GM23338 (cell line): ENCODE measurements around the gene BTBD18. TPM values are rescaled to one million over a fixed set of nuclear protein-coding genes. Genes with fewer than 3 reads are reported as not detected.

Source experiments
- ATAC-seq: fragments of 200-7000 bp; cut with Tn5 transposase; 3 replicates; pipeline ENCODE4 v1.9.1; 2020
- DNase-seq: peaks from one replicate; pipeline ENCODE4 v3.0.0-alpha.2; 2015; ENCODE audit warnings: low spot score
- H2AFZ ChIP-seq: fragments of 200-600 bp; sonication (generic); 2 replicates; pipeline ENCODE4 v1.8.0; 2016; ENCODE audit warnings: antibody characterized with exemption, mild to moderate bottlenecking, moderate library complexity
- H3F3A ChIP-seq: fragments of 200-600 bp; sonication (generic); replicated peaks from 2 replicates; pipeline ENCODE4 v1.8.0; 2017; ENCODE audit warnings: antibody characterized with exemption, mixed run types, low read depth
- H3K27ac ChIP-seq: fragments of 200-600 bp; sonication (generic); 2 replicates; pipeline ENCODE4 v1.6.1; 2016; ENCODE audit warnings: low read depth
- H3K27me3 ChIP-seq: fragments of 200-600 bp; sonication (generic); 2 replicates; pipeline ENCODE4 v1.8.0; 2016; ENCODE audit warnings: mild to moderate bottlenecking, mixed run types, moderate library complexity; ENCODE audit not compliant: insufficient read depth
- H3K36me3 ChIP-seq: fragments of 200-600 bp; sonication (generic); 2 replicates; pipeline ENCODE4 v1.8.0; 2016; ENCODE audit warnings: mild to moderate bottlenecking; ENCODE audit not compliant: insufficient read depth
- H3K4me1 ChIP-seq: fragments of 200-600 bp; sonication (generic); 2 replicates; pipeline ENCODE4 v1.8.0; 2016; ENCODE audit warnings: mild to moderate bottlenecking, moderate library complexity; ENCODE audit not compliant: insufficient read depth
- H3K4me2 ChIP-seq: fragments of 200-600 bp; sonication (generic); 2 replicates; pipeline ENCODE4 v1.7.1; 2017; ENCODE audit warnings: mixed run types
- H3K4me3 ChIP-seq: fragments of 200-600 bp; sonication (generic); 2 replicates; pipeline ENCODE4 v1.6.1; 2016; ENCODE audit warnings: mixed run types
- H3K79me2 ChIP-seq: fragments of 200-600 bp; sonication (generic); replicated peaks from 2 replicates; pipeline ENCODE4 v1.8.0; 2017; ENCODE audit warnings: mild to moderate bottlenecking; ENCODE audit not compliant: insufficient read depth
- H3K9me2 ChIP-seq: fragments of 200-600 bp; sonication (generic); 2 replicates; pipeline ENCODE4 v1.8.0; 2017; ENCODE audit not compliant: insufficient read depth
- H4K20me1 ChIP-seq: fragments of 200-600 bp; sonication (generic); replicated peaks from 2 replicates; pipeline ENCODE4 v1.8.0; 2017; ENCODE audit warnings: mild to moderate bottlenecking; ENCODE audit not compliant: insufficient read depth
- H3K27ac Mint-ChIP-seq: 2 replicates; pipeline ENCODE4 v1.8.0; 2020; ENCODE audit warnings: inconsistent platforms, mild to moderate bottlenecking, moderate library complexity, mixed read lengths
- H3K27me3 Mint-ChIP-seq: 3 replicates; pipeline ENCODE4 v1.8.0; 2022; ENCODE audit warnings: low read depth, mild to moderate bottlenecking, moderate library complexity, mixed read lengths, inconsistent platforms; ENCODE audit not compliant: insufficient read depth, poor library complexity
- H3K36me3 Mint-ChIP-seq: 3 replicates; pipeline ENCODE4 v1.8.0; 2021; ENCODE audit warnings: low read depth, mild to moderate bottlenecking, inconsistent platforms, moderate library complexity, mixed read lengths
- H3K4me1 Mint-ChIP-seq: 3 replicates; pipeline ENCODE4 v1.8.0; 2020; ENCODE audit warnings: mild to moderate bottlenecking, inconsistent platforms, mixed read lengths
- H3K4me3 Mint-ChIP-seq: 3 replicates; pipeline ENCODE4 v1.8.0; 2021; ENCODE audit warnings: moderate library complexity, mild to moderate bottlenecking, inconsistent platforms, mixed read lengths
- H3K9me3 Mint-ChIP-seq: 3 replicates; pipeline ENCODE4 v1.8.0; 2020; ENCODE audit warnings: moderate library complexity, mild to moderate bottlenecking, inconsistent platforms, mixed read lengths
- CREB1 ChIP-seq: fragments of 250-450 bp; sonication (Bioruptor Pico); IDR thresholded peaks from 2 replicates; pipeline ENCODE4 v1.5.0; 2020; ENCODE audit warnings: low read depth, mild to moderate bottlenecking, moderate library complexity
- CTCF ChIP-seq, 2 experiments: fragments of 200-600 bp in 1 of 2; sonication (generic) in 1 of 2; conservative IDR thresholded peaks; 2 replicates each; pipeline versions ENCODE4 v1.5.1 to v1.6.1; 2016 to 2017; ENCODE audit warnings: antibody characterized with exemption in 2 of 2, low read depth in 2 of 2, mild to moderate bottlenecking in 2 of 2, moderate library complexity in 1 of 2
- ETS1 ChIP-seq: IDR thresholded peaks from 2 replicates; pipeline ENCODE4 v1.6.1; 2016; ENCODE audit warnings: antibody characterized with exemption
- EZH2 ChIP-seq: fragments of 200-600 bp; sonication (generic); IDR thresholded peaks from one replicate; pipeline ENCODE4 v1.8.0; 2017; ENCODE audit warnings: antibody characterized with exemption, mild to moderate bottlenecking, low read depth; ENCODE audit not compliant: unreplicated experiment
- EZH2phosphoT487 ChIP-seq: fragments of 200-600 bp; sonication (generic); IDR thresholded peaks from one replicate; pipeline ENCODE4 v1.8.1; 2018; ENCODE audit warnings: antibody characterized with exemption; ENCODE audit not compliant: unreplicated experiment
- JUNB ChIP-seq: IDR thresholded peaks from one replicate; pipeline ENCODE4 v1.6.1; 2016; ENCODE audit warnings: antibody characterized with exemption; ENCODE audit not compliant: unreplicated experiment
- NANOG ChIP-seq: IDR thresholded peaks from 2 replicates; pipeline ENCODE4 v1.6.1; 2016; ENCODE audit warnings: antibody characterized with exemption, borderline replicate concordance
- POLR2AphosphoS5 ChIP-seq: IDR thresholded peaks from 2 replicates; pipeline ENCODE4 v1.6.1; 2016; ENCODE audit warnings: antibody characterized with exemption, low read depth
- REST ChIP-seq: IDR thresholded peaks from one replicate; pipeline ENCODE4 v1.6.1; 2018; ENCODE audit warnings: antibody characterized with exemption; ENCODE audit not compliant: unreplicated experiment
- STAT1 ChIP-seq: IDR thresholded peaks from one replicate; pipeline ENCODE4 v1.6.1; 2016; ENCODE audit warnings: antibody characterized with exemption; ENCODE audit not compliant: unreplicated experiment
- ZNF114 ChIP-seq: fragments of 250-450 bp; sonication (Bioruptor Pico); IDR thresholded peaks from 2 replicates; pipeline ENCODE4 v1.5.0; 2020; ENCODE audit warnings: mild to moderate bottlenecking, moderate library complexity
- ZNF331 ChIP-seq: fragments of 250-450 bp; sonication (Bioruptor Pico); IDR thresholded peaks from 2 replicates; pipeline ENCODE4 v1.5.0; 2020; ENCODE audit warnings: low read depth, mild to moderate bottlenecking, moderate library complexity
- ZNF462 ChIP-seq: fragments of 250-450 bp; sonication (Bioruptor Pico); IDR thresholded peaks from 2 replicates; pipeline ENCODE4 v1.5.0; 2020; ENCODE audit warnings: mild to moderate bottlenecking, moderate library complexity
- polyA plus RNA-seq: library from polyadenylated mRNA; unstranded; fragments of >200 nt; fragmentation: Nextera tagmentation; extraction: Ambion mirVana; gene quantifications from 2 replicates; pipeline ENCODE4 v1.2.1, GENCODE V29; 2016
- total RNA-seq: library from RNA; depleted of rRNA; stranded (reverse); fragments of >200 nt; shearing (Covaris generic); gene quantifications from 2 replicates; pipeline ENCODE4 v1.2.3, GENCODE V29; 2014

BTBD18 gene
- total and polyA plus RNA-seq, 2 experiments from 2014 or later, result 0.29 TPM; not detected in 1

GRCh38 chr11:57727185-57727584 lies 24.4 kb downstream of the BTBD18 start:
- Mint-ChIP-seq H3K9me3 (no peaks in the 10 kb centered on the region), H3K36me3 (peaks cover 14% of the 10 kb centered on the region; the same call in 2 of the 3 replicates), H3K27ac (no peak overlapping the region), H3K27me3 (no peaks in the 10 kb centered on the region), H3K4me3 (no peak overlapping the region), H3K4me1 (peaks cover 27% of the 10 kb centered on the region)
- Histone ChIP-seq H2AFZ (no peak overlapping the region), H3K27me3 (no peaks in the 10 kb centered on the region), H4K20me1 (peaks cover 22% of the 10 kb centered on the region), H3K36me3 (peaks cover 5% of the 10 kb centered on the region; the same call in 1 of the 2 replicates), H3K4me2 (no peak overlapping the region), H3K9me2 (no peaks in the 10 kb centered on the region), H3K4me3 (no peak overlapping the region), H3K27ac (peak overlapping the region; percentile 30), H3K79me2 (peaks cover 100% of the 10 kb centered on the region), H3K4me1 (peaks cover 16% of the 10 kb centered on the region), H3F3A (peaks cover 14% of the 10 kb centered on the region; the same call in 1 of the 2 replicates)
- ATAC-seq (no peak), DNase-seq (no peak)
- no peak for TF ChIP-seq REST
- TF ChIP-seq CREB1 (CRISPR knock-in tag), result no peak
- no peak for TF ChIP-seq STAT1
- no peak for TF ChIP-seq CTCF (conservative IDR thresholded peaks at IDR 0.05; ENCODE audit: low read depth in 2 of 2)
- no peak for TF ChIP-seq JUNB
- no peak for TF ChIP-seq EZH2
- no peak for TF ChIP-seq ZNF462 (CRISPR knock-in tag)
- TF ChIP-seq POLR2AphosphoS5, result no peak
- TF ChIP-seq NANOG, result no peak
- TF ChIP-seq ZNF114 (CRISPR knock-in tag), result no peak
- no peak for TF ChIP-seq ZNF331
- no peak for TF ChIP-seq EZH2phosphoT487
- no peak for TF ChIP-seq ETS1
